PFSK-1 (cell line): Measurements from ENCODE around the gene XRCC4.

ENCODE experiments used
- POLR2AphosphoS5 ChIP-seq: IDR thresholded peaks from 2 replicates; pipeline ENCODE4 v1.6.1; 2012; ENCODE audit warnings: low read depth, mild to moderate bottlenecking, control low read depth, low read length, moderate library complexity
- TAF1 ChIP-seq: IDR thresholded peaks from 2 replicates; pipeline ENCODE4 v1.6.1; 2012; ENCODE audit warnings: low read length, control low read depth, borderline replicate concordance; ENCODE audit not compliant: insufficient read depth

DNA sequence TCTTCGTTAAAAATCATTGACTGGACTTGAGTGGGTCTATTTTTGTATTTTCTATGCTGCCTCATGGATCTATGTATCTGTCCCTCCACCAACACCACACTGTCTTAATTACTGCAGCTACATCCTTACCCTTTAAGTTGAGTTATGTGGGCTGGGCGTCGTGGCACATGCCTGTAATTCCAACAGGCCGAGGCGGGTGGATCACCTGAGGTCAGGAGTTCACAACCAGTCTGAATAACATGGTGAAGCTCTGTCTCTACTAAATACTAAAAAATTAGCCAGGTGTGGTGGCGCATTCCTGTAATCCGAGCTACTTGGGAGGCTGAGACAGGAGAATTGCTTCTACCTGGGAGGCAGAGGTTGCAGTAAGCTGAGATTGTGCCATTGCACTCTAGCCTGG is 48.2 kb downstream of the XRCC4 start:
- TF ChIP-seq POLR2AphosphoS5 (no peak), TAF1 (no peak)
